Subcutaneous adipose tissue (tissue), 4 donors: ENCODE data around the gene KIF20A. TPM values are rescaled to one million over a fixed set of nuclear protein-coding genes. Genes with fewer than 3 reads are reported as not detected.

ENCODE experiments used
- total RNA-seq, 4 donors: library from RNA; depleted of rRNA; stranded (reverse); fragments of >200 nt; gene quantifications; one replicate each; pipeline ENCODE4 v1.1.0, GENCODE V29; 2016
- TF ChIP-seq, protein P1 (sequence below): fragments of 450-650 bp; IDR thresholded peaks from one replicate; pipeline ENCODE4 v1.5.1; 2016; ENCODE audit warnings: low read depth, mild to moderate bottlenecking, control low read depth, antibody characterized with exemption, moderate library complexity

The KIF20A gene
- total RNA-seq, 4 donors from 2014 or later, result 0.33 to 5.3 (median 2.4) TPM; not detected in 1

DNA sequence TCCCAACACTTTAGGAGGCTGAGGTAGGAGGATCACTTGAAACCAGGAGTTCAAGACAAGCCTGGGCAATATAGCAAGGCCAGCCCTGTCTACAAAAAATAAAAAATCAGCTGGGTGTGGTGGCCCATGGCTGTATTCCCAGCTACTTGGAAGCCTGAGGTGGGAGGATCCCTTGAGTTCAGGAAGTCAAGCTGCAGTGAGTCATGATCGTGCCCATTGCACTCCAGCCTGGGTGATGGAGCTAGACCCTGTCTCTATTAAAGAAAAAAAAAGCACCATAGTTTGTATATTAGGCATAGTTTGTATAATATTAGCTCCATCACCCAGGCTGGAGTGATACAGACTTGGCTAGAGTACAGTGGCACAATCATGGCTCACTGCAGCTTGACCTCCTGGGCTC is 30.1 kb upstream of the KIF20A start:
- TF ChIP-seq, protein P1, sequence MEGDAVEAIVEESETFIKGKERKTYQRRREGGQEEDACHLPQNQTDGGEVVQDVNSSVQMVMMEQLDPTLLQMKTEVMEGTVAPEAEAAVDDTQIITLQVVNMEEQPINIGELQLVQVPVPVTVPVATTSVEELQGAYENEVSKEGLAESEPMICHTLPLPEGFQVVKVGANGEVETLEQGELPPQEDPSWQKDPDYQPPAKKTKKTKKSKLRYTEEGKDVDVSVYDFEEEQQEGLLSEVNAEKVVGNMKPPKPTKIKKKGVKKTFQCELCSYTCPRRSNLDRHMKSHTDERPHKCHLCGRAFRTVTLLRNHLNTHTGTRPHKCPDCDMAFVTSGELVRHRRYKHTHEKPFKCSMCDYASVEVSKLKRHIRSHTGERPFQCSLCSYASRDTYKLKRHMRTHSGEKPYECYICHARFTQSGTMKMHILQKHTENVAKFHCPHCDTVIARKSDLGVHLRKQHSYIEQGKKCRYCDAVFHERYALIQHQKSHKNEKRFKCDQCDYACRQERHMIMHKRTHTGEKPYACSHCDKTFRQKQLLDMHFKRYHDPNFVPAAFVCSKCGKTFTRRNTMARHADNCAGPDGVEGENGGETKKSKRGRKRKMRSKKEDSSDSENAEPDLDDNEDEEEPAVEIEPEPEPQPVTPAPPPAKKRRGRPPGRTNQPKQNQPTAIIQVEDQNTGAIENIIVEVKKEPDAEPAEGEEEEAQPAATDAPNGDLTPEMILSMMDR, result no peak

DNA sequence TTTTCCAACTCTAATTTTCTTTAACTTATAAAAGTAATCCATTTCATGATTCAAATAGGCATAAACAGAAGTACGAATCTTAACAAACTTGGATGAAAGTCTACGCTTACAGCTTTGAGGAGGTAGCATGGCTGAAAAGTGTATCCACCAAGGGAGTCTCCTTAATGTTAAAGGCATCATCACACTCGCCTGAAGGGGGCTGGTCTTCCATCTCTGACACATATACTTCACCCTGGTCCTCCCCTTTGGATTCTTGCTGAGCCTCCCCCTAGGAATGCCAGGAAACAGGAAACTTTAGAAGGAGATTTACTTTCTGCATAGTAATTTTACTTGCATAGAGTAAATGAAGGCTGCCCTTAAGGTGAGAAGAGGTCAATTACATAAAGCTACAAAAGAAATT is 29.4 kb upstream of the KIF20A start:
- TF ChIP-seq, protein P1, result no peak

DNA sequence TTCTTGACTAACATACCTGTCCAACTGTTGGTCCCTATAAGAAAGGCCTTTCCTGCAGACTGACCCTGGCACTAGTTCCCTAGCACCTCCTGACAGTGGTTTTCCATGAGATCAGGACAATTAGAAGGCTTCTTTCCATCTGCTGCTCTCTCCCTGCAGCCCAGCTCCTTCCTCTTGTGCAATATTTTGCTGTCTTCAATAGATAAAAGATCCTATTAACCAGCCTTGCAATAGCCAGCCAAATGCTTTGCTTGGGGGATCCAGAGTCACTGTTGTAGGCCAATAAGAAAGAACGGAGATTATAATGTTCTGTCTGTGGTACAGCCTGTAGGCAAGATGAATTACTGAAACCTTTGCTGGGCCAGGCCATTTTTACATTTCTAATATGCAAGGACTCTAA is 21.3 kb upstream of the KIF20A start:
- TF ChIP-seq, protein P1, result no peak

DNA sequence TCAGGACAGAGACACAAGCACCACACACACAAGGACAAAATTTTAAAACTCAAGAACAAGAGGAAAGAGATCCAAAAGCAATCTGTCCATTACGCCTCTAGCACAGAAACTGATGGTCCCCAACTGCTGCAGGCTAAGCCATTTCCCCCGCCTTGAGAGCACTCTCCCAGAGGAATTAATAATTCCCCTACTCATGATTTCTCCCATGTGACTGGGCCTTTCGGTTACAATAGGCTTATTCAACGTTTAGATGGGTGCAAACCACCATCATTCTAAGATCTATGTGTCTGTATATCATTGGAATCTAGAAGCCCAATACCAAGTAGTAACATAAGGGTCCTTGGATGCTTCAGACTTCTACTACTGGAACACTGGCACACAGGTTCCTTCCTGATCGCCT is 19.2 kb upstream of the KIF20A start:
- TF ChIP-seq, protein P1, result no peak

DNA sequence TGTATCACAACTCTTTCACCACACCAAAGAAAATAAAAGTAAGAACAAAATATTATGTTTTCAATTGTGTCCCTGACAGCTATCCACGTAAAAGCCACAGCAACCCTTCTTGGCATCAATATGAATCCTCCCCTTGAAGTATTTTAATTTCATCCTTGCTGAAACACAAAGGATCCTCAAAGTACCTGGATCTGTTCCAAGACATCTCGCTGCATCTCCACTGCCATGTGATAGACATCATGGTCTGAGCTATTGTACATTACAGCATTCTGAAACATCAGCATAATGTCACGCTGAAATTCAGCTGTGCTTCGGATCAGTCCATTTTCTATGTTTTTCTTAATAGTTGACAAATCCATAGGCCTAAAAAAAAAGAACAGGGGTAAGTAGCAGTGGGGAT is 18.2 kb upstream of the KIF20A start:
- TF ChIP-seq, protein P1, result no peak

DNA sequence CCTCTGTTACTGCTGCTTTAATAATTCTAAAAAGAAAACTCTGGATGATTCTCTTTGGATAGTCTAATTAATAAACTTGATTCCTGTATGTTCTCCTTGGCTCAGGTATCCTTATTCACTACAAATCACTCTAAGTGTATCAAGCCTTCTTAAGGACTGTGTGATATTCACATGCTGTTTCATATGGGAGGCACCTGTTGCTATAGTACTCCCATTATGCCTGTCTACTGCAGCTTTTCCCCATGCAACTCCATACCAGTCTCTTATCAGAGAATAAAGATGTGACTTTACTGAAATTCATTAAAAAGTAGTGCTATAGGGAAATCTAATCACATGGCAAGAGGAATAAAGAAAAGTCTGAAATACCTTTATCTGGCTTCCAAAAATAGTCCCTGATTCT is 15.2 kb upstream of the KIF20A start:
- TF ChIP-seq, protein P1, result no peak

DNA sequence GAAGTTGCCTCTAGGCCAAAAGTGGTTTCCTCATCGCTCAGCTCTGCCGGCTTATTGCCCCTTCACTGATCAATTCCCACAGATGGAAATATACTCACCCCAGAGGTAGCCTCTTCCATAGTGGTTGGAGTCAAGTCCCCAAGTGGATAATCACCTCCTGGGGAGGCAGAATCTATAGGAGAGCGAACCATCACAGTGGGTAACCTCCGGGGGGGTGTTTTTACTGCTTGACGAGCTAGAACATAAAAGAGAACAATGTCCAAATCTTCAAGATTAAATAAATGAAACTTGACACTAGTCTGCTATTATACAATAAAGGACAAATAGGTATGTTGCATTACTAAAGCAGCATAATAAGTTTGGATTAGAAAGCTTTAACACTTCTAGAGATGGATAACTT is 9.8 kb upstream of the KIF20A start:
- TF ChIP-seq, protein P1, result no peak
